ENCODE data around the gene ZC3H7A.

Gene ZC3H7A

GRCh38 chr16:11797166-11797956 is at the start of gene ZC3H7A:
TSS of gene ZC3H7A (minus strand) at chr16:11797258. CDS start at chr16:11782354, 14,904 bp downstream.
- H3K36me3 ChIP-seq (ENCODE audit: control insufficient read depth, insufficient read depth, low read length): no peaks in the 10 kb centered on the region
- H3K27ac ChIP-seq: peak within 1 kb of the TSS; percentile 93
- H3K27me3 ChIP-seq (ENCODE audit: control insufficient read depth, insufficient read depth, low read length): no peaks in the 10 kb centered on the region
- H3K9me3 ChIP-seq (ENCODE audit: control insufficient read depth, low read length): no peaks in the 10 kb centered on the region
- H3K4me1 ChIP-seq: peaks cover 18% of the 10 kb centered on the region
- peak within 1 kb of the TSS; percentile 89 for H3K4me3 ChIP-seq (ENCODE audit: low read depth, low read length)
- peak within 1 kb of the TSS; percentile 97 for H3K4me2 ChIP-seq (ENCODE audit: low read length)
- H2AFZ ChIP-seq: peak within 1 kb of the TSS; percentile 98
- H3K9ac ChIP-seq: peak within 1 kb of the TSS; percentile 85
- H3K79me2 ChIP-seq: peaks cover 15% of the 10 kb centered on the region
- TF ChIP-seq CTCF (IDR thresholded peaks at IDR 0.05): peak; percentile 55

GRCh38 chr16:11844499-11844898 is 47.4 kb upstream of the ZC3H7A start:
- no peak for TF ChIP-seq CTCF (IDR thresholded peaks at IDR 0.05)
- no peaks in the 10 kb centered on the region for H3K36me3 ChIP-seq (ENCODE audit: control insufficient read depth, insufficient read depth, low read length)
- no peak overlapping the region for H2AFZ ChIP-seq
- no peak overlapping the region for H3K27ac ChIP-seq
- no peak overlapping the region for H3K4me3 ChIP-seq (ENCODE audit: low read depth, low read length)
- no peaks in the 10 kb centered on the region for H3K4me1 ChIP-seq
- no peaks in the 10 kb centered on the region for H3K27me3 ChIP-seq (ENCODE audit: control insufficient read depth, insufficient read depth, low read length)
- H3K9ac ChIP-seq: no peak overlapping the region
- peaks cover 17% of the 10 kb centered on the region for H3K79me2 ChIP-seq
- no peaks in the 10 kb centered on the region for H3K9me3 ChIP-seq (ENCODE audit: control insufficient read depth, low read length)
- H3K4me2 ChIP-seq (ENCODE audit: low read length): no peak overlapping the region

- H3K79me2 ChIP-seq: peaks cover 14% of the 10 kb centered on the region
- no peak overlapping the region for H3K4me3 ChIP-seq (ENCODE audit: low read depth, low read length)
- no peak overlapping the region for H2AFZ ChIP-seq
- H3K27me3 ChIP-seq (ENCODE audit: control insufficient read depth, insufficient read depth, low read length): no peaks in the 10 kb centered on the region
- no peak overlapping the region for H3K4me2 ChIP-seq (ENCODE audit: low read length)
- H3K9ac ChIP-seq: no peak overlapping the region
- H3K36me3 ChIP-seq (ENCODE audit: control insufficient read depth, insufficient read depth, low read length): no peaks in the 10 kb centered on the region
- no peak overlapping the region for H3K27ac ChIP-seq
- H3K4me1 ChIP-seq: no peaks in the 10 kb centered on the region
- no peak for TF ChIP-seq CTCF (IDR thresholded peaks at IDR 0.05)
- H3K9me3 ChIP-seq (ENCODE audit: control insufficient read depth, low read length): no peaks in the 10 kb centered on the region
Observed at GRCh38 chr16:11843861-11844260, 46.8 kb upstream of the ZC3H7A start.

GRCh38 chr16:11843206-11843605 is 46.1 kb upstream of the ZC3H7A start:
- TF ChIP-seq CTCF (IDR thresholded peaks at IDR 0.05): no peak
- no peak overlapping the region for H2AFZ ChIP-seq

GRCh38 chr16:11841026-11841425 is 44.0 kb upstream of the ZC3H7A start:
- Histone ChIP-seq H3K4me1 (no peaks in the 10 kb centered on the region), H3K9me3 (ENCODE audit: control insufficient read depth, low read length) (no peaks in the 10 kb centered on the region), H3K36me3 (ENCODE audit: control insufficient read depth, insufficient read depth, low read length) (no peaks in the 10 kb centered on the region)

More at GRCh38 chr16:11843206-11843605, 46.1 kb upstream of the ZC3H7A start:
- H3K79me2 ChIP-seq: peaks cover 11% of the 10 kb centered on the region
- no peaks in the 10 kb centered on the region for H3K9me3 ChIP-seq (ENCODE audit: control insufficient read depth, low read length)
- no peak overlapping the region for H3K9ac ChIP-seq
- no peaks in the 10 kb centered on the region for H3K36me3 ChIP-seq (ENCODE audit: control insufficient read depth, insufficient read depth, low read length)
- no peak overlapping the region for H3K4me2 ChIP-seq (ENCODE audit: low read length)
- no peaks in the 10 kb centered on the region for H3K27me3 ChIP-seq (ENCODE audit: control insufficient read depth, insufficient read depth, low read length)
- H3K27ac ChIP-seq: no peak overlapping the region
- no peaks in the 10 kb centered on the region for H3K4me1 ChIP-seq
- no peak overlapping the region for H3K4me3 ChIP-seq (ENCODE audit: low read depth, low read length)

More at GRCh38 chr16:11841026-11841425, 44.0 kb upstream of the ZC3H7A start:
- Histone ChIP-seq H3K79me2 (peaks cover 3% of the 10 kb centered on the region), H2AFZ (no peak overlapping the region), H3K9ac (no peak overlapping the region), H3K27ac (no peak overlapping the region), H3K4me3 (ENCODE audit: low read depth, low read length) (no peak overlapping the region), H3K4me2 (ENCODE audit: low read length) (no peak overlapping the region), H3K27me3 (ENCODE audit: control insufficient read depth, insufficient read depth, low read length) (no peaks in the 10 kb centered on the region)
- no peak for TF ChIP-seq CTCF (IDR thresholded peaks at IDR 0.05)
